GM12878 (cell line): Measurements from ENCODE around the gene SPOCK1. TPM values are rescaled to one million over a fixed set of nuclear protein-coding genes. Genes with fewer than 3 reads are reported as not detected.

Experiments used
- ATAC-seq: fragments of 200-7000 bp; cut with Tn5 transposase; 3 replicates; pipeline ENCODE4 v1.9.1; 2020; ENCODE audit warnings: mild to moderate bottlenecking, moderate library complexity
- BruUV-seq: library from RNA; stranded (reverse); fragments of 400-500 nt; replicated peaks from 2 replicates; lab custom pipeline; 2021; lab: Mats Ljungman, UMichigan
- CTCF ChIA-PET: fragments of 300-600 bp; sonication (Branson Sonifier 250); formaldehyde crosslinking; extraction: SDS; loops from one replicate; lab custom pipeline; 2021; ENCODE audit warnings: inconsistent platforms; lab: Yijun Ruan, JAX
- POLR2A ChIA-PET: fragments of 350-600 bp; formaldehyde crosslinking; extraction: SDS; loops from one replicate; lab custom pipeline; 2021; ENCODE audit warnings: inconsistent platforms; lab: Charles Lee
- RAD21 ChIA-PET: fragments of 300-600 bp; sonication (Branson Sonifier 250); formaldehyde crosslinking; loops from one replicate; lab custom pipeline; 2023; ENCODE audit warnings: antibody characterized with exemption; ENCODE audit not compliant: unreplicated experiment; lab: Charles Lee
- SMC1A ChIA-PET: fragments of 300-600 bp; sonication (Branson Sonifier 250); formaldehyde crosslinking; loops from one replicate; lab custom pipeline; 2023; ENCODE audit not compliant: unreplicated experiment, uncharacterized antibody; lab: Charles Lee
- DNase-seq: peaks from one replicate; pipeline ENCODE4 v3.0.0-alpha.2; 2011; ENCODE audit warnings: low read depth, low spot score
- FAIRE-seq: peaks from 3 replicates; lab custom pipeline; 2011; peaks lifted over from hg19 to GRCh38; lab: Jason Lieb, UNC
- H2AFZ ChIP-seq: 2 replicates; pipeline ENCODE4 v1.6.0; 2011; ENCODE audit warnings: low read depth, low read length, control low read depth; ENCODE audit not compliant: control insufficient read depth
- H3K27ac ChIP-seq: 2 replicates; pipeline ENCODE4 v1.5.1; 2011; ENCODE audit warnings: control low read depth; ENCODE audit not compliant: control insufficient read depth, insufficient read depth
- H3K27me3 ChIP-seq, 2 experiments: replicated peaks in 1 of 2; 2 replicates each; pipeline versions ENCODE4 v1.6.0 to v1.6.1; 2011; ENCODE audit warnings: low read length in 1 of 2; ENCODE audit not compliant: control insufficient read depth in 2 of 2, insufficient read depth in 2 of 2
- H3K36me3 ChIP-seq, 2 experiments: 2 replicates each; pipeline ENCODE4 v1.5.1; 2011; ENCODE audit warnings: low read length in 1 of 2; ENCODE audit not compliant: control insufficient read depth in 2 of 2, insufficient read depth in 2 of 2
- H3K4me1 ChIP-seq: 2 replicates; pipeline ENCODE4 v1.6.1; 2011; ENCODE audit warnings: mild to moderate bottlenecking, low read length, moderate library complexity, mixed read lengths; ENCODE audit not compliant: control insufficient read depth, insufficient read depth
- H3K4me2 ChIP-seq: 2 replicates; pipeline ENCODE4 v1.6.0; 2011; ENCODE audit warnings: control low read depth; ENCODE audit not compliant: control insufficient read depth, insufficient read depth
- H3K4me3 ChIP-seq: fragments of 200-600 bp; sonication (generic); 2 replicates; pipeline ENCODE4 v1.5.1; 2016
- H3K79me2 ChIP-seq: 2 replicates; pipeline ENCODE4 v1.6.0; 2011; ENCODE audit warnings: low read length; ENCODE audit not compliant: control insufficient read depth, insufficient read depth
- H3K9ac ChIP-seq: 2 replicates; pipeline ENCODE4 v1.8.0; 2011; ENCODE audit warnings: low read length, control low read depth, mixed read lengths; ENCODE audit not compliant: control insufficient read depth, insufficient read depth
- H3K9me3 ChIP-seq: replicated peaks from 3 replicates; pipeline ENCODE4 v1.5.1; 2011; ENCODE audit warnings: mild to moderate bottlenecking, low read length; ENCODE audit not compliant: control insufficient read depth, insufficient read depth
- H4K20me1 ChIP-seq: 2 replicates; pipeline ENCODE4 v1.6.0; 2011; ENCODE audit not compliant: control insufficient read depth, insufficient read depth
- CBX5 ChIP-seq: sonication (generic); IDR thresholded peaks from 2 replicates; pipeline ENCODE4 v1.6.1; 2016; ENCODE audit warnings: low read depth, moderate library complexity, mild to moderate bottlenecking, inconsistent platforms
- HDAC2 ChIP-seq: fragments of 200-600 bp; sonication (generic); IDR thresholded peaks from 2 replicates; pipeline ENCODE4 v1.6.1; 2017
- JUNB ChIP-seq: IDR thresholded peaks from 2 replicates; pipeline ENCODE4 v1.6.1; 2016; ENCODE audit warnings: antibody characterized with exemption, mild to moderate bottlenecking
- KAT2A ChIP-seq: conservative IDR thresholded peaks from 2 replicates; pipeline ENCODE4 v1.6.1; 2011; ENCODE audit warnings: low read depth, low read length; ENCODE audit not compliant: control insufficient read depth
- POLR2A ChIP-seq: IDR thresholded peaks from 2 replicates; pipeline ENCODE4 v1.6.1; 2011; ENCODE audit warnings: low read depth, mild to moderate bottlenecking, low read length
- RELA ChIP-seq: fragments of 450-650 bp; IDR thresholded peaks from 2 replicates; pipeline ENCODE4 v1.8.0; 2014; ENCODE audit warnings: borderline replicate concordance; ENCODE audit not compliant: partially characterized antibody
- YBX1 ChIP-seq: fragments of 450-650 bp; IDR thresholded peaks from 2 replicates; pipeline ENCODE4 v1.6.1; 2016; ENCODE audit warnings: antibody characterized with exemption
- WGBS: methylation state at CpG from one replicate; pipeline ENCODE4 v1.1.6; 2016; ENCODE audit warnings: low lambda C conversion rate; ENCODE audit not compliant: insufficient replicate concordance, insufficient coverage; ENCODE audit errors: missing lambda C conversion rate; 5-methylcytosine and 5-hydroxymethylcytosine counted together
- in situ Hi-C: fragments of 300-500 bp; cut with MboI; formaldehyde crosslinking; loops from 9 replicates; pipeline ENCODE4 v1.14.3; 2018; ENCODE audit warnings: mixed read lengths
- intact Hi-C: fragments of 100-400 bp; cut with micrococcal nuclease; formaldehyde crosslinking; loops from one replicate; pipeline ENCODE4 v1.14.2; 2022; ENCODE audit not compliant: unreplicated experiment
- polyA plus RNA-seq, 11 experiments: library from polyadenylated mRNA; depleted of rRNA in 4 of 11; unstranded in 6 of 11; stranded (reverse) in 5 of 11; fragments of >200 nt; fragmentation: Nextera tagmentation in 4 of 11; fragmentation: Illumina TruSeq in 1 of 11; extraction: Ambion mirVana in 4 of 11; extraction: Trizol in 1 of 11; gene quantifications; 1 replicate in 1 of 11; 2 replicates in 10 of 11; pipeline versions ENCODE4 v1.2.1 to v1.2.3, GENCODE V29; 2011 to 2016; ENCODE audit warnings: inconsistent platforms in 2 of 11, missing spikeins in 2 of 11, low read depth in 1 of 11
- total RNA-seq, 4 experiments: library from RNA; depleted of rRNA in 3 of 4; stranded (reverse); fragments of >200 nt in 3 of 4; fragmentation: Illumina TruSeq in 1 of 4; extraction: Trizol in 1 of 4; gene quantifications; 2 replicates each; pipeline versions ENCODE4 v1.2.1 to v1.2.3, GENCODE V29; 2013 to 2021
- TF ChIP-seq, protein P1 (sequence below): fragments of 450-650 bp; IDR thresholded peaks from 2 replicates; pipeline ENCODE4 v1.6.1; 2017; ENCODE audit warnings: mild to moderate bottlenecking
- TF ChIP-seq, protein P2 (sequence below): IDR thresholded peaks from 2 replicates; pipeline ENCODE4 v1.6.1; 2012; ENCODE audit warnings: low read depth, low read length, improper control_type of control experiment
- TF ChIP-seq, protein P3 (sequence below): IDR thresholded peaks from 2 replicates; pipeline ENCODE4 v1.6.1; 2011; ENCODE audit warnings: borderline replicate concordance, low read depth, mild to moderate bottlenecking, moderate library complexity, mixed read lengths, low read length; ENCODE audit not compliant: insufficient read depth; ENCODE audit errors: extremely low read length

SPOCK1 gene
- total and polyA plus RNA-seq, 10 of the 15 experiments (the other 5 are each of a cell fraction or from before 2014, with no cell fraction given): 0.06 to 0.68 (median 0.25) TPM; not detected in 3

DNA sequence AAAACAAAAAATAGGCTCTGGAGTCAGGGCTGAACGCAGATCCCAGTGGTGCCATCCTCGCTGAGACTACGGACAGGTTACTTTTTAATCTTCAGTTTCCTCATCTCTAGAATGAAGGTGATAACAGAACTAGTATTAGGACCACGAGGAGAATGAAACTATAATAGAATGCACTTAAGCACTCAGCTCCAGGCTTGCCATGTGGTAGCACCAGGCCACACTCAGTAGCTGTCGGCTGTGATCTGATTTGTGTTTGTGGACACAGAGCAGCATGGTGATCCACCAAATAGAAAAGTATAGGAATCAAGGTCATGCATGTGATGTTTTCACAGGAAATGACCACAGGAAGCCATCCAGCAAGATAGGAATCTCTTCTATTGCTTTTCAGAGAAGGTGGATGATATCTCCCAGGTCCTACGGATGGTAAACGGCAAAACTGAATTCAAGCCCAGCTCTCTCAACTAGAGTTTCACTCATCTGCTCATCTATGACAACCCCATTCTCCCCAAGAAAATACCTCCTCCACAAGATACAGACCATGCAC, 498.0 kb downstream of the SPOCK1 start:
- ChIA-PET POLR2A (no interaction called here), CTCF (no interaction called here), RAD21 (no interaction called here), SMC1A (no interaction called here)
- H3K4me3 ChIP-seq: no peak overlapping the region
- no peak overlapping the region for H3K4me2 ChIP-seq
- H3K27ac ChIP-seq: no peak overlapping the region
- in situ Hi-C loops (no loop called here), intact Hi-C loops (no loop called here)
- H2AFZ ChIP-seq: no peak overlapping the region
- TF ChIP-seq, protein P1, sequence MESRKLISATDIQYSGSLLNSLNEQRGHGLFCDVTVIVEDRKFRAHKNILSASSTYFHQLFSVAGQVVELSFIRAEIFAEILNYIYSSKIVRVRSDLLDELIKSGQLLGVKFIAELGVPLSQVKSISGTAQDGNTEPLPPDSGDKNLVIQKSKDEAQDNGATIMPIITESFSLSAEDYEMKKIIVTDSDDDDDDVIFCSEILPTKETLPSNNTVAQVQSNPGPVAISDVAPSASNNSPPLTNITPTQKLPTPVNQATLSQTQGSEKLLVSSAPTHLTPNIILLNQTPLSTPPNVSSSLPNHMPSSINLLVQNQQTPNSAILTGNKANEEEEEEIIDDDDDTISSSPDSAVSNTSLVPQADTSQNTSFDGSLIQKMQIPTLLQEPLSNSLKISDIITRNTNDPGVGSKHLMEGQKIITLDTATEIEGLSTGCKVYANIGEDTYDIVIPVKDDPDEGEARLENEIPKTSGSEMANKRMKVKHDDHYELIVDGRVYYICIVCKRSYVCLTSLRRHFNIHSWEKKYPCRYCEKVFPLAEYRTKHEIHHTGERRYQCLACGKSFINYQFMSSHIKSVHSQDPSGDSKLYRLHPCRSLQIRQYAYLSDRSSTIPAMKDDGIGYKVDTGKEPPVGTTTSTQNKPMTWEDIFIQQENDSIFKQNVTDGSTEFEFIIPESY: no peak
- TF ChIP-seq HDAC2 (no peak), CBX5 (no peak), KAT2A (no peak), JUNB (no peak), POLR2A (no peak), YBX1 (no peak), RELA (no peak)
- TF ChIP-seq, protein P2, sequence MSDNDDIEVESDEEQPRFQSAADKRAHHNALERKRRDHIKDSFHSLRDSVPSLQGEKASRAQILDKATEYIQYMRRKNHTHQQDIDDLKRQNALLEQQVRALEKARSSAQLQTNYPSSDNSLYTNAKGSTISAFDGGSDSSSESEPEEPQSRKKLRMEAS: no peak
- TF ChIP-seq, protein P3, sequence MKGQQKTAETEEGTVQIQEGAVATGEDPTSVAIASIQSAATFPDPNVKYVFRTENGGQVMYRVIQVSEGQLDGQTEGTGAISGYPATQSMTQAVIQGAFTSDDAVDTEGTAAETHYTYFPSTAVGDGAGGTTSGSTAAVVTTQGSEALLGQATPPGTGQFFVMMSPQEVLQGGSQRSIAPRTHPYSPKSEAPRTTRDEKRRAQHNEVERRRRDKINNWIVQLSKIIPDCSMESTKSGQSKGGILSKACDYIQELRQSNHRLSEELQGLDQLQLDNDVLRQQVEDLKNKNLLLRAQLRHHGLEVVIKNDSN: no peak
- FAIRE-seq: no peak
- no peaks in the 10 kb centered on the region for H3K79me2 ChIP-seq
- 61% methylated on average over 7 of the region's 7 CpGs for WGBS
- no peak overlapping the region for H3K9ac ChIP-seq
- no peak for DNase-seq
- H3K36me3 ChIP-seq: no peaks in the 10 kb centered on the region
- ATAC-seq: no peak
- no TSS peak for BruUV-seq
- H3K27me3 ChIP-seq: no peaks in the 10 kb centered on the region; a peak in 1 of 4 replicates
- no peaks in the 10 kb centered on the region for H4K20me1 ChIP-seq
- no peaks in the 10 kb centered on the region for H3K9me3 ChIP-seq
- H3K4me1 ChIP-seq: no peaks in the 10 kb centered on the region
